GM12878 (cell line): Measurements from ENCODE around the gene S1PR2. TPM values are rescaled to one million over a fixed set of nuclear protein-coding genes. Genes with fewer than 3 reads are reported as not detected.
A peak's percentile ranks its signal among the peaks of the same experiment; 100 is the strongest.

Experiments
- ATAC-seq: fragments of 200-7000 bp; cut with Tn5 transposase; 3 replicates; pipeline ENCODE4 v1.9.1; 2020; ENCODE audit warnings: mild to moderate bottlenecking, moderate library complexity
- BruUV-seq: library from RNA; stranded (reverse); fragments of 400-500 nt; replicated peaks from 2 replicates; lab custom pipeline; 2021; lab: Mats Ljungman, UMichigan
- CTCF ChIA-PET: fragments of 300-600 bp; sonication (Branson Sonifier 250); formaldehyde crosslinking; extraction: SDS; loops from one replicate; lab custom pipeline; 2021; ENCODE audit warnings: inconsistent platforms; lab: Yijun Ruan, JAX
- POLR2A ChIA-PET: fragments of 350-600 bp; formaldehyde crosslinking; extraction: SDS; loops from one replicate; lab custom pipeline; 2021; ENCODE audit warnings: inconsistent platforms; lab: Charles Lee
- RAD21 ChIA-PET: fragments of 300-600 bp; sonication (Branson Sonifier 250); formaldehyde crosslinking; loops from one replicate; lab custom pipeline; 2023; ENCODE audit warnings: antibody characterized with exemption; ENCODE audit not compliant: unreplicated experiment; lab: Charles Lee
- SMC1A ChIA-PET: fragments of 300-600 bp; sonication (Branson Sonifier 250); formaldehyde crosslinking; loops from one replicate; lab custom pipeline; 2023; ENCODE audit not compliant: unreplicated experiment, uncharacterized antibody; lab: Charles Lee
- DNase-seq: peaks from one replicate; pipeline ENCODE4 v3.0.0-alpha.2; 2011; ENCODE audit warnings: low read depth, low spot score
- FAIRE-seq: peaks from 3 replicates; lab custom pipeline; 2011; peaks lifted over from hg19 to GRCh38; lab: Jason Lieb, UNC
- H2AFZ ChIP-seq: 2 replicates; pipeline ENCODE4 v1.6.0; 2011; ENCODE audit warnings: low read depth, low read length, control low read depth; ENCODE audit not compliant: control insufficient read depth
- H3K27ac ChIP-seq: 2 replicates; pipeline ENCODE4 v1.5.1; 2011; ENCODE audit warnings: control low read depth; ENCODE audit not compliant: control insufficient read depth, insufficient read depth
- H3K27me3 ChIP-seq, 2 experiments: replicated peaks in 1 of 2; 2 replicates each; pipeline versions ENCODE4 v1.6.0 to v1.6.1; 2011; ENCODE audit warnings: low read length in 1 of 2; ENCODE audit not compliant: control insufficient read depth in 2 of 2, insufficient read depth in 2 of 2
- H3K36me3 ChIP-seq, 2 experiments: 2 replicates each; pipeline ENCODE4 v1.5.1; 2011; ENCODE audit warnings: low read length in 1 of 2; ENCODE audit not compliant: control insufficient read depth in 2 of 2, insufficient read depth in 2 of 2
- H3K4me1 ChIP-seq: 2 replicates; pipeline ENCODE4 v1.6.1; 2011; ENCODE audit warnings: mild to moderate bottlenecking, low read length, moderate library complexity, mixed read lengths; ENCODE audit not compliant: control insufficient read depth, insufficient read depth
- H3K4me2 ChIP-seq: 2 replicates; pipeline ENCODE4 v1.6.0; 2011; ENCODE audit warnings: control low read depth; ENCODE audit not compliant: control insufficient read depth, insufficient read depth
- H3K4me3 ChIP-seq: fragments of 200-600 bp; sonication (generic); 2 replicates; pipeline ENCODE4 v1.5.1; 2016
- H3K79me2 ChIP-seq: 2 replicates; pipeline ENCODE4 v1.6.0; 2011; ENCODE audit warnings: low read length; ENCODE audit not compliant: control insufficient read depth, insufficient read depth
- H3K9ac ChIP-seq: 2 replicates; pipeline ENCODE4 v1.8.0; 2011; ENCODE audit warnings: low read length, control low read depth, mixed read lengths; ENCODE audit not compliant: control insufficient read depth, insufficient read depth
- H3K9me3 ChIP-seq: replicated peaks from 3 replicates; pipeline ENCODE4 v1.5.1; 2011; ENCODE audit warnings: mild to moderate bottlenecking, low read length; ENCODE audit not compliant: control insufficient read depth, insufficient read depth
- H4K20me1 ChIP-seq: 2 replicates; pipeline ENCODE4 v1.6.0; 2011; ENCODE audit not compliant: control insufficient read depth, insufficient read depth
- CTCF ChIP-seq, 3 experiments: IDR thresholded peaks in 2 of 3; conservative IDR thresholded peaks in 1 of 3; 2 replicates each; pipeline ENCODE4 v1.5.1; 2011; ENCODE audit warnings: low read depth in 3 of 3, low read length in 3 of 3, mild to moderate bottlenecking in 3 of 3, control low read depth in 2 of 3, moderate library complexity in 2 of 3, inconsistent platforms in 1 of 3, mixed read lengths in 1 of 3; ENCODE audit not compliant: control insufficient read depth in 2 of 3, insufficient read depth in 1 of 3; ENCODE audit errors: extremely low read depth in 1 of 3
- DPF2 ChIP-seq: fragments of 450-650 bp; IDR thresholded peaks from 2 replicates; pipeline ENCODE4 v1.6.1; 2017; ENCODE audit warnings: mild to moderate bottlenecking
- IKZF2 ChIP-seq, 2 experiments: fragments of 450-650 bp; IDR thresholded peaks; 2 replicates each; pipeline ENCODE4 v1.6.1; 2017; ENCODE audit warnings: mild to moderate bottlenecking in 2 of 2, moderate library complexity in 2 of 2
- MEF2A ChIP-seq: IDR thresholded peaks from 2 replicates; pipeline ENCODE4 v1.6.1; 2011; ENCODE audit warnings: low read depth, mild to moderate bottlenecking, low read length, moderate library complexity; ENCODE audit not compliant: insufficient read depth
- POLR2A ChIP-seq: IDR thresholded peaks from 2 replicates; pipeline ENCODE4 v1.6.1; 2011; ENCODE audit warnings: low read depth, mild to moderate bottlenecking, low read length
- SIX5 ChIP-seq: IDR thresholded peaks from 2 replicates; pipeline ENCODE4 v1.6.1; 2011; ENCODE audit warnings: mild to moderate bottlenecking, low read depth, low read length, moderate library complexity; ENCODE audit not compliant: severe bottlenecking
- SMAD5 ChIP-seq: IDR thresholded peaks from 2 replicates; pipeline ENCODE4 v1.6.1; 2016; ENCODE audit warnings: antibody characterized with exemption, low read depth
- WGBS: methylation state at CpG from one replicate; pipeline ENCODE4 v1.1.6; 2016; ENCODE audit warnings: low lambda C conversion rate; ENCODE audit not compliant: insufficient replicate concordance, insufficient coverage; ENCODE audit errors: missing lambda C conversion rate; 5-methylcytosine and 5-hydroxymethylcytosine counted together
- in situ Hi-C: fragments of 300-500 bp; cut with MboI; formaldehyde crosslinking; loops from 9 replicates; pipeline ENCODE4 v1.14.3; 2018; ENCODE audit warnings: mixed read lengths
- intact Hi-C: fragments of 100-400 bp; cut with micrococcal nuclease; formaldehyde crosslinking; loops from one replicate; pipeline ENCODE4 v1.14.2; 2022; ENCODE audit not compliant: unreplicated experiment
- polyA plus RNA-seq, 11 experiments: library from polyadenylated mRNA; depleted of rRNA in 4 of 11; unstranded in 6 of 11; stranded (reverse) in 5 of 11; fragments of >200 nt; fragmentation: Nextera tagmentation in 4 of 11; fragmentation: Illumina TruSeq in 1 of 11; extraction: Ambion mirVana in 4 of 11; extraction: Trizol in 1 of 11; gene quantifications; 1 replicate in 1 of 11; 2 replicates in 10 of 11; pipeline versions ENCODE4 v1.2.1 to v1.2.3, GENCODE V29; 2011 to 2016; ENCODE audit warnings: inconsistent platforms in 2 of 11, missing spikeins in 2 of 11, low read depth in 1 of 11
- total RNA-seq, 4 experiments: library from RNA; depleted of rRNA in 3 of 4; stranded (reverse); fragments of >200 nt in 3 of 4; fragmentation: Illumina TruSeq in 1 of 4; extraction: Trizol in 1 of 4; gene quantifications; 2 replicates each; pipeline versions ENCODE4 v1.2.1 to v1.2.3, GENCODE V29; 2013 to 2021

The S1PR2 gene
- total and polyA plus RNA-seq, 10 of the 15 experiments (the other 5 are each of a cell fraction or from before 2014, with no cell fraction given): 4.9 to 26.8 (median 11.6) TPM

- peaks cover 52% of the 10 kb centered on the region for H3K4me1 ChIP-seq
- RAD21 ChIA-PET: interaction anchor here (4.6 kb wide), 1 partner anchor 26 kb away, joined by 47 read pairs; no protein-coding TSS in a partner anchor
- intact Hi-C loops: no loop called here
- in situ Hi-C loops: no loop called here
- H2AFZ ChIP-seq: no peak overlapping the region
- no peaks in the 10 kb centered on the region for H3K27me3 ChIP-seq
- H4K20me1 ChIP-seq: no peaks in the 10 kb centered on the region
- H3K36me3 ChIP-seq: peaks cover 9 to 11% of the 10 kb centered on the region in 2 experiments; a peak in 3 of 4 replicates
- CTCF ChIA-PET: interaction anchor here (0.6 to 5.3 kb wide), 2 partner anchors 26 to 85 kb away, joined by 3 to 56 read pairs; no protein-coding TSS in a partner anchor
- H3K4me2 ChIP-seq: no peak overlapping the region
- POLR2A ChIA-PET: interaction anchor here (0.5 to 1.1 kb wide), 5 partner anchors 21 to 151 kb away, joined by 3 to 4 read pairs (median 3); no protein-coding TSS in a partner anchor
- SMC1A ChIA-PET: no interaction called here
- no peak overlapping the region for H3K27ac ChIP-seq
- DNase-seq (no peak), ATAC-seq (no peak), FAIRE-seq (no peak)
- no TSS peak for BruUV-seq
- no peak overlapping the region for H3K4me3 ChIP-seq
- H3K9me3 ChIP-seq: no peaks in the 10 kb centered on the region; the same call in 2 of the 3 replicates
- TF ChIP-seq POLR2A: peak; percentile 35; the same call in 1 of the 2 replicates
- no peak for TF ChIP-seq SIX5
- TF ChIP-seq SMAD5: no peak
- WGBS: 94% methylated on average over 28 of the region's 28 CpGs
- peaks cover 44% of the 10 kb centered on the region for H3K79me2 ChIP-seq
- no peak overlapping the region for H3K9ac ChIP-seq
Measured at GRCh38 chr19:10223488-10224213, 7.5 kb downstream of the S1PR2 start.

- ATAC-seq (no peak), DNase-seq (no peak), FAIRE-seq (no peak)
- peaks cover 34% of the 10 kb centered on the region for H3K79me2 ChIP-seq
- no peaks in the 10 kb centered on the region; the same call in 2 of the 3 replicates for H3K9me3 ChIP-seq
- ChIA-PET RAD21 (interaction anchor here (0.7 to 4.6 kb wide), 3 partner anchors 12 to 27 kb away, joined by 3 to 47 read pairs (median 8); no protein-coding TSS in a partner anchor), POLR2A (interaction anchor here (0.7 kb wide), 1 partner anchor 149 kb away, joined by 3 read pairs; no protein-coding TSS in a partner anchor), CTCF (interaction anchor here (0.6 to 5.3 kb wide), 4 partner anchors 27 to 118 kb away, joined by 3 to 56 read pairs (median 7); partner anchors contain the start of gene ICAM1), SMC1A (interaction anchor here (0.9 to 3.4 kb wide), 4 partner anchors 18 to 28 kb away, joined by 3 to 30 read pairs (median 6); no protein-coding TSS in a partner anchor)
- H3K27me3 ChIP-seq: no peaks in the 10 kb centered on the region
- 0 out of 2 replicates have a peak overlapping the region, but pooled peaks have one; percentile 29 for H3K9ac ChIP-seq
- peaks cover 5 to 10% of the 10 kb centered on the region in 2 experiments; a peak in 3 of 4 replicates for H3K36me3 ChIP-seq
- in situ Hi-C loops (no loop called here), intact Hi-C loops (no loop called here)
- peak overlapping the region; percentile 65 for H3K27ac ChIP-seq
- 73% methylated on average over 13 of the region's 14 CpGs for WGBS
- 0 out of 2 replicates have a peak, but pooled peaks have one; percentile 13 for TF ChIP-seq DPF2
- TF ChIP-seq CTCF (IDR thresholded peaks at IDR 0.05 in 2 of 3, conservative IDR thresholded peaks at IDR 0.05 in 1 of 3; ENCODE audit: control insufficient read depth in 2 of 3, extremely low read depth in 1 of 3, insufficient read depth in 1 of 3, low read depth in 3 of 3, low read length in 3 of 3): no peak
- 0 out of 2 replicates have a peak, but pooled peaks have one; percentile 5 for TF ChIP-seq MEF2A
- 0 out of 4 replicates have a peak, but pooled peaks have one; percentile 11 to 19 for TF ChIP-seq IKZF2 (IDR thresholded peaks at IDR 0.05)
- peak overlapping the region; percentile 59 for H3K4me2 ChIP-seq
- no peaks in the 10 kb centered on the region for H4K20me1 ChIP-seq
- H2AFZ ChIP-seq: no peak overlapping the region
- BruUV-seq: no TSS peak
- H3K4me1 ChIP-seq: peaks cover 46% of the 10 kb centered on the region
- H3K4me3 ChIP-seq: peak overlapping the region; percentile 44; the same call in 1 of the 2 replicates
Measured at GRCh38 chr19:10222201-10222890, 8.8 kb downstream of the S1PR2 start.
